WTC11 (cell line): ENCODE measurements around the gene JOSD2. TPM values are rescaled to one million over a fixed set of nuclear protein-coding genes. Genes with fewer than 3 reads are reported as not detected.

Experiments
- ATAC-seq: fragments of 200-7000 bp; cut with Tn5 transposase; 2 replicates; pipeline ENCODE4 v1.10.0; 2021; ENCODE audit warnings: mild to moderate bottlenecking, moderate library complexity
- CTCF ChIA-PET: fragments of 300-600 bp; sonication (Branson Sonifier 250); formaldehyde crosslinking; loops from one replicate; lab custom pipeline; 2021; ENCODE audit warnings: antibody characterized with exemption; lab: Charles Lee
- POLR2A ChIA-PET: fragments of 350-600 bp; sonication (Branson Sonifier 250); formaldehyde crosslinking; loops from one replicate; lab custom pipeline; 2021; ENCODE audit warnings: antibody characterized with exemption; lab: Charles Lee
- DNase-seq: peaks from one replicate; pipeline ENCODE4 v3.0.0; 2021; ENCODE audit warnings: low spot score
- H3K27ac Mint-ChIP-seq: 2 replicates; pipeline ENCODE4 v1.8.0; 2021; ENCODE audit warnings: mixed read lengths
- H3K27me3 Mint-ChIP-seq: 2 replicates; pipeline ENCODE4 v1.8.0; 2021; ENCODE audit warnings: low read depth, mild to moderate bottlenecking, moderate library complexity, mixed read lengths
- H3K36me3 Mint-ChIP-seq: 2 replicates; pipeline ENCODE4 v1.8.0; 2021; ENCODE audit warnings: mixed read lengths
- H3K4me1 Mint-ChIP-seq: 2 replicates; pipeline ENCODE4 v1.8.0; 2022; ENCODE audit warnings: mixed read lengths
- H3K4me3 Mint-ChIP-seq: 2 replicates; pipeline ENCODE4 v1.8.0; 2021; ENCODE audit warnings: mild to moderate bottlenecking, moderate library complexity, mixed read lengths
- H3K9me3 Mint-ChIP-seq: 2 replicates; pipeline ENCODE4 v1.8.0; 2021; ENCODE audit warnings: mixed read lengths
- CBFB ChIP-seq: sonication (generic); formaldehyde crosslinking; IDR thresholded peaks from 2 replicates; pipeline ENCODE4 v1.8.1; 2022; ENCODE audit warnings: mild to moderate bottlenecking, low read depth, missing genetic modification reagents
- GRHL2 ChIP-seq: fragments of 250-450 bp; sonication (Bioruptor Pico); IDR thresholded peaks from 2 replicates; pipeline ENCODE4 v1.8.0; 2022; ENCODE audit warnings: mild to moderate bottlenecking, moderate library complexity; ENCODE audit not compliant: insufficient replicate concordance, severe bottlenecking
- IRF2 ChIP-seq: sonication (generic); formaldehyde crosslinking; IDR thresholded peaks from 2 replicates; pipeline ENCODE4 v1.8.0; 2022; ENCODE audit warnings: low read depth, missing genetic modification reagents, borderline replicate concordance
- NFATC4 ChIP-seq: fragments of 250-450 bp; sonication (Bioruptor Pico); IDR thresholded peaks from 2 replicates; pipeline ENCODE4 v1.9.0; 2021; ENCODE audit warnings: mild to moderate bottlenecking
- NFYB ChIP-seq: sonication (generic); formaldehyde crosslinking; conservative IDR thresholded peaks from 2 replicates; pipeline ENCODE4 v1.8.0; 2022; ENCODE audit warnings: low read depth, missing genetic modification reagents
- NR3C1 ChIP-seq: sonication (generic); formaldehyde crosslinking; conservative IDR thresholded peaks from 2 replicates; pipeline ENCODE4 v1.8.1; 2023; ENCODE audit warnings: low read depth, mild to moderate bottlenecking, missing genetic modification reagents
- RELA ChIP-seq: sonication (generic); formaldehyde crosslinking; IDR thresholded peaks from 2 replicates; pipeline ENCODE4 v1.8.1; 2022; ENCODE audit warnings: missing genetic modification reagents, mild to moderate bottlenecking, borderline replicate concordance
- SOX15 ChIP-seq: fragments of 250-450 bp; sonication (Bioruptor Pico); IDR thresholded peaks from 2 replicates; pipeline ENCODE4 v1.9.0; 2021; ENCODE audit warnings: mild to moderate bottlenecking
- TEAD1 ChIP-seq: sonication (generic); formaldehyde crosslinking; IDR thresholded peaks from 2 replicates; pipeline ENCODE4 v1.8.0; 2022; ENCODE audit warnings: mild to moderate bottlenecking, missing genetic modification reagents
- ZBTB21 ChIP-seq: sonication (generic); formaldehyde crosslinking; IDR thresholded peaks from 2 replicates; pipeline ENCODE4 v1.8.1; 2023; ENCODE audit warnings: mild to moderate bottlenecking, missing genetic modification reagents, borderline replicate concordance
- ZNF121 ChIP-seq: sonication (generic); formaldehyde crosslinking; IDR thresholded peaks from 2 replicates; pipeline ENCODE4 v1.8.0; 2023; ENCODE audit warnings: missing genetic modification reagents
- ZNF138 ChIP-seq: sonication (generic); formaldehyde crosslinking; conservative IDR thresholded peaks from 2 replicates; pipeline ENCODE4 v1.8.1; 2022; ENCODE audit warnings: mild to moderate bottlenecking, moderate library complexity, missing genetic modification reagents
- ZNF423 ChIP-seq: fragments of 250-450 bp; sonication (Bioruptor Pico); IDR thresholded peaks from 2 replicates; pipeline ENCODE4 v2.1.2; 2022; ENCODE audit warnings: mild to moderate bottlenecking, moderate library complexity
- total RNA-seq: library from RNA; stranded (reverse); gene quantifications from 3 replicates; pipeline ENCODE4 v1.2.3, GENCODE V29; 2021
- TF ChIP-seq, protein P1 (sequence below): sonication (generic); formaldehyde crosslinking; IDR thresholded peaks from 2 replicates; pipeline ENCODE4 v1.8.0; 2022; ENCODE audit warnings: mild to moderate bottlenecking, missing genetic modification reagents
- TF ChIP-seq, protein P2 (sequence below): sonication (generic); formaldehyde crosslinking; IDR thresholded peaks from 2 replicates; pipeline ENCODE4 v1.8.0; 2023; ENCODE audit warnings: mild to moderate bottlenecking, missing genetic modification reagents
- TF ChIP-seq, protein P3 (sequence below): fragments of 250-450 bp; sonication (Bioruptor Pico); IDR thresholded peaks from 2 replicates; pipeline ENCODE4 v2.1.2; 2022; ENCODE audit warnings: mild to moderate bottlenecking, moderate library complexity
- TF ChIP-seq, protein P4 (sequence below): sonication (generic); formaldehyde crosslinking; IDR thresholded peaks from 2 replicates; pipeline ENCODE4 v1.8.1; 2022; ENCODE audit warnings: mild to moderate bottlenecking, moderate library complexity, missing genetic modification reagents
- TF ChIP-seq, protein P5 (sequence below): sonication (generic); formaldehyde crosslinking; IDR thresholded peaks from 2 replicates; pipeline ENCODE4 v1.8.0; 2023; ENCODE audit warnings: missing genetic modification reagents, mild to moderate bottlenecking, borderline replicate concordance
- TF ChIP-seq, protein P6 (sequence below): sonication (generic); formaldehyde crosslinking; conservative IDR thresholded peaks from 2 replicates; pipeline ENCODE4 v1.8.1; 2023; ENCODE audit warnings: mild to moderate bottlenecking, low read depth, missing genetic modification reagents, moderate library complexity
- TF ChIP-seq, protein P7 (sequence below): sonication (generic); formaldehyde crosslinking; IDR thresholded peaks from 2 replicates; pipeline ENCODE4 v1.8.0; 2022; ENCODE audit warnings: mild to moderate bottlenecking, missing genetic modification reagents

JOSD2 gene
- total RNA-seq, 1 experiment from 2014 or later = 4.0 TPM

DNA sequence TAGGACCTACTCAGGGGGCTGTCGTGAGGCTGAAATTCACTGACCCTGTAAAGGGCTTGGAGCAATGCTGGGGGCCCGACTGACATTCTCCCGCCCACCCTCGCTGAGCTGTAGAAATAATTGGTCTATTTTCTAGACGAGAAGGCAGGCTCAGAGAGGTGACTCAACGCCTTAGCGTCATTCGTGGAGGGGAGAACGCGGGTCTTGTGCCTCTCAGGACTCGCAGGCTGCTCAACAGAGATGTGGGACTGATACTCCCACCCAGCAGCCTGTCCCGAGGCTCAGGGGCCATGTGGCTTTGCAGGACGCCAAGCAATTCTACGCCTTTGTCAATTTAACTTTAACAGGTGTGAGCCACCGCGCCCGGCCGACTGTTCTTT is 26.3 kb upstream of the JOSD2 start (continued):
- TF ChIP-seq, protein P1, sequence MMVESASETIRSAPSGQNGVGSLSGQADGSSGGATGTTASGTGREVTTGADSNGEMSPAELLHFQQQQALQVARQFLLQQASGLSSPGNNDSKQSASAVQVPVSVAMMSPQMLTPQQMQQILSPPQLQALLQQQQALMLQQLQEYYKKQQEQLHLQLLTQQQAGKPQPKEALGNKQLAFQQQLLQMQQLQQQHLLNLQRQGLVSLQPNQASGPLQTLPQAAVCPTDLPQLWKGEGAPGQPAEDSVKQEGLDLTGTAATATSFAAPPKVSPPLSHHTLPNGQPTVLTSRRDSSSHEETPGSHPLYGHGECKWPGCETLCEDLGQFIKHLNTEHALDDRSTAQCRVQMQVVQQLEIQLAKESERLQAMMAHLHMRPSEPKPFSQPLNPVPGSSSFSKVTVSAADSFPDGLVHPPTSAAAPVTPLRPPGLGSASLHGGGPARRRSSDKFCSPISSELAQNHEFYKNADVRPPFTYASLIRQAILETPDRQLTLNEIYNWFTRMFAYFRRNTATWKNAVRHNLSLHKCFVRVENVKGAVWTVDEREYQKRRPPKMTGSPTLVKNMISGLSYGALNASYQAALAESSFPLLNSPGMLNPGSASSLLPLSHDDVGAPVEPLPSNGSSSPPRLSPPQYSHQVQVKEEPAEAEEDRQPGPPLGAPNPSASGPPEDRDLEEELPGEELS = no peak

DNA sequence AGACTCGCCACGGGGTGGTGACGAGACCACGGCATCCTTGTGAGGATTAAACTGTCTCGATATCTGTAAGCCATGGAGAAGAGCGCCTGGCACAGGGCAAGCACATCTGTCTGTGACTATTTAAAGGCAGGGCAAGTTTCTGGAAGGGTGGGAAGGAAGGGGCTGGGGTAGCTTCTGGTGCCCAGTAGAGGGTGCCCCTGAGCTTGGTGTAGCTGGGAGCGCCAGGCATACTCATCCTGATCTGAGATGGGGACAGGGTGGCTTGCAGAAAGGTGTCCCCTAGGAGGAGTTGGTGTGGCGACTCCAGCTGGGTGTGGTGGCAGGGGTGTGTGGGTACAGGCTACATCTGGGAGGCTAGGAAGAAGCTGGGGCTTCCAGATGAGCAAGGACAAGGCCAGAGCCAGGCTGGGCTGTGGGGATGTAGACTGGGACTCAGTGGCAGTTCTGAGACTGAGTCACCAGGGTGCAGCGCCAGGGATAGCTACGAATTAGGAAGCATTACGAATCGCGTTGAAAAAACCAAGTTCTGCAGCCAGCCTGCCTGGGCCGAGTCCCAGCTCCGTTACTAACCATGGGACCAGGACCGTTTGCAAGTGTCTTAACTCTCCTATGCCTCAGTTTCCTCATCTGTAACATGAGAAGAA is 25.8 kb upstream of the JOSD2 start:
- TF ChIP-seq NFATC4 (no peak), TEAD1 (CRISPR knock-in tag) (no peak), ZNF423 (CRISPR knock-in tag) (no peak), RELA (CRISPR knock-in tag) (no peak), NFYB (CRISPR knock-in tag) (no peak), IRF2 (CRISPR knock-in tag) (no peak), SOX15 (CRISPR knock-in tag) (no peak), NR3C1 (no peak), CBFB (CRISPR knock-in tag) (no peak), GRHL2 (CRISPR knock-in tag) (no peak), ZBTB21 (CRISPR knock-in tag) (no peak), ZNF121 (CRISPR knock-in tag) (no peak), ZNF138 (no peak)
- TF ChIP-seq, protein P2, sequence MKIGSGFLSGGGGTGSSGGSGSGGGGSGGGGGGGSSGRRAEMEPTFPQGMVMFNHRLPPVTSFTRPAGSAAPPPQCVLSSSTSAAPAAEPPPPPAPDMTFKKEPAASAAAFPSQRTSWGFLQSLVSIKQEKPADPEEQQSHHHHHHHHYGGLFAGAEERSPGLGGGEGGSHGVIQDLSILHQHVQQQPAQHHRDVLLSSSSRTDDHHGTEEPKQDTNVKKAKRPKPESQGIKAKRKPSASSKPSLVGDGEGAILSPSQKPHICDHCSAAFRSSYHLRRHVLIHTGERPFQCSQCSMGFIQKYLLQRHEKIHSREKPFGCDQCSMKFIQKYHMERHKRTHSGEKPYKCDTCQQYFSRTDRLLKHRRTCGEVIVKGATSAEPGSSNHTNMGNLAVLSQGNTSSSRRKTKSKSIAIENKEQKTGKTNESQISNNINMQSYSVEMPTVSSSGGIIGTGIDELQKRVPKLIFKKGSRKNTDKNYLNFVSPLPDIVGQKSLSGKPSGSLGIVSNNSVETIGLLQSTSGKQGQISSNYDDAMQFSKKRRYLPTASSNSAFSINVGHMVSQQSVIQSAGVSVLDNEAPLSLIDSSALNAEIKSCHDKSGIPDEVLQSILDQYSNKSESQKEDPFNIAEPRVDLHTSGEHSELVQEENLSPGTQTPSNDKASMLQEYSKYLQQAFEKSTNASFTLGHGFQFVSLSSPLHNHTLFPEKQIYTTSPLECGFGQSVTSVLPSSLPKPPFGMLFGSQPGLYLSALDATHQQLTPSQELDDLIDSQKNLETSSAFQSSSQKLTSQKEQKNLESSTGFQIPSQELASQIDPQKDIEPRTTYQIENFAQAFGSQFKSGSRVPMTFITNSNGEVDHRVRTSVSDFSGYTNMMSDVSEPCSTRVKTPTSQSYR = no peak
- TF ChIP-seq, protein P3, sequence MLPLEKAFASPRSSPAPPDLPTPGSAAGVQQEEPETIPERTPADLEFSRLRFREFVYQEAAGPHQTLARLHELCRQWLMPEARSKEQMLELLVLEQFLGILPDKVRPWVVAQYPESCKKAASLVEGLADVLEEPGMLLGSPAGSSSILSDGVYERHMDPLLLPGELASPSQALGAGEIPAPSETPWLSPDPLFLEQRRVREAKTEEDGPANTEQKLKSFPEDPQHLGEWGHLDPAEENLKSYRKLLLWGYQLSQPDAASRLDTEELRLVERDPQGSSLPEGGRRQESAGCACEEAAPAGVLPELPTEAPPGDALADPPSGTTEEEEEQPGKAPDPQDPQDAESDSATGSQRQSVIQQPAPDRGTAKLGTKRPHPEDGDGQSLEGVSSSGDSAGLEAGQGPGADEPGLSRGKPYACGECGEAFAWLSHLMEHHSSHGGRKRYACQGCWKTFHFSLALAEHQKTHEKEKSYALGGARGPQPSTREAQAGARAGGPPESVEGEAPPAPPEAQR (CRISPR knock-in tag) = no peak
- TF ChIP-seq, protein P4, sequence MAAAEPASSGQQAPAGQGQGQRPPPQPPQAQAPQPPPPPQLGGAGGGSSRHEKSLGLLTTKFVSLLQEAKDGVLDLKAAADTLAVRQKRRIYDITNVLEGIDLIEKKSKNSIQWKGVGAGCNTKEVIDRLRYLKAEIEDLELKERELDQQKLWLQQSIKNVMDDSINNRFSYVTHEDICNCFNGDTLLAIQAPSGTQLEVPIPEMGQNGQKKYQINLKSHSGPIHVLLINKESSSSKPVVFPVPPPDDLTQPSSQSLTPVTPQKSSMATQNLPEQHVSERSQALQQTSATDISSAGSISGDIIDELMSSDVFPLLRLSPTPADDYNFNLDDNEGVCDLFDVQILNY = no peak
- TF ChIP-seq, protein P5, sequence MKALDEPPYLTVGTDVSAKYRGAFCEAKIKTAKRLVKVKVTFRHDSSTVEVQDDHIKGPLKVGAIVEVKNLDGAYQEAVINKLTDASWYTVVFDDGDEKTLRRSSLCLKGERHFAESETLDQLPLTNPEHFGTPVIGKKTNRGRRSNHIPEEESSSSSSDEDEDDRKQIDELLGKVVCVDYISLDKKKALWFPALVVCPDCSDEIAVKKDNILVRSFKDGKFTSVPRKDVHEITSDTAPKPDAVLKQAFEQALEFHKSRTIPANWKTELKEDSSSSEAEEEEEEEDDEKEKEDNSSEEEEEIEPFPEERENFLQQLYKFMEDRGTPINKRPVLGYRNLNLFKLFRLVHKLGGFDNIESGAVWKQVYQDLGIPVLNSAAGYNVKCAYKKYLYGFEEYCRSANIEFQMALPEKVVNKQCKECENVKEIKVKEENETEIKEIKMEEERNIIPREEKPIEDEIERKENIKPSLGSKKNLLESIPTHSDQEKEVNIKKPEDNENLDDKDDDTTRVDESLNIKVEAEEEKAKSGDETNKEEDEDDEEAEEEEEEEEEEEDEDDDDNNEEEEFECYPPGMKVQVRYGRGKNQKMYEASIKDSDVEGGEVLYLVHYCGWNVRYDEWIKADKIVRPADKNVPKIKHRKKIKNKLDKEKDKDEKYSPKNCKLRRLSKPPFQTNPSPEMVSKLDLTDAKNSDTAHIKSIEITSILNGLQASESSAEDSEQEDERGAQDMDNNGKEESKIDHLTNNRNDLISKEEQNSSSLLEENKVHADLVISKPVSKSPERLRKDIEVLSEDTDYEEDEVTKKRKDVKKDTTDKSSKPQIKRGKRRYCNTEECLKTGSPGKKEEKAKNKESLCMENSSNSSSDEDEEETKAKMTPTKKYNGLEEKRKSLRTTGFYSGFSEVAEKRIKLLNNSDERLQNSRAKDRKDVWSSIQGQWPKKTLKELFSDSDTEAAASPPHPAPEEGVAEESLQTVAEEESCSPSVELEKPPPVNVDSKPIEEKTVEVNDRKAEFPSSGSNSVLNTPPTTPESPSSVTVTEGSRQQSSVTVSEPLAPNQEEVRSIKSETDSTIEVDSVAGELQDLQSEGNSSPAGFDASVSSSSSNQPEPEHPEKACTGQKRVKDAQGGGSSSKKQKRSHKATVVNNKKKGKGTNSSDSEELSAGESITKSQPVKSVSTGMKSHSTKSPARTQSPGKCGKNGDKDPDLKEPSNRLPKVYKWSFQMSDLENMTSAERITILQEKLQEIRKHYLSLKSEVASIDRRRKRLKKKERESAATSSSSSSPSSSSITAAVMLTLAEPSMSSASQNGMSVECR (CRISPR knock-in tag) = no peak
- TF ChIP-seq, protein P6, sequence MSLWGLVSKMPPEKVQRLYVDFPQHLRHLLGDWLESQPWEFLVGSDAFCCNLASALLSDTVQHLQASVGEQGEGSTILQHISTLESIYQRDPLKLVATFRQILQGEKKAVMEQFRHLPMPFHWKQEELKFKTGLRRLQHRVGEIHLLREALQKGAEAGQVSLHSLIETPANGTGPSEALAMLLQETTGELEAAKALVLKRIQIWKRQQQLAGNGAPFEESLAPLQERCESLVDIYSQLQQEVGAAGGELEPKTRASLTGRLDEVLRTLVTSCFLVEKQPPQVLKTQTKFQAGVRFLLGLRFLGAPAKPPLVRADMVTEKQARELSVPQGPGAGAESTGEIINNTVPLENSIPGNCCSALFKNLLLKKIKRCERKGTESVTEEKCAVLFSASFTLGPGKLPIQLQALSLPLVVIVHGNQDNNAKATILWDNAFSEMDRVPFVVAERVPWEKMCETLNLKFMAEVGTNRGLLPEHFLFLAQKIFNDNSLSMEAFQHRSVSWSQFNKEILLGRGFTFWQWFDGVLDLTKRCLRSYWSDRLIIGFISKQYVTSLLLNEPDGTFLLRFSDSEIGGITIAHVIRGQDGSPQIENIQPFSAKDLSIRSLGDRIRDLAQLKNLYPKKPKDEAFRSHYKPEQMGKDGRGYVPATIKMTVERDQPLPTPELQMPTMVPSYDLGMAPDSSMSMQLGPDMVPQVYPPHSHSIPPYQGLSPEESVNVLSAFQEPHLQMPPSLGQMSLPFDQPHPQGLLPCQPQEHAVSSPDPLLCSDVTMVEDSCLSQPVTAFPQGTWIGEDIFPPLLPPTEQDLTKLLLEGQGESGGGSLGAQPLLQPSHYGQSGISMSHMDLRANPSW = no peak
- TF ChIP-seq, protein P7, sequence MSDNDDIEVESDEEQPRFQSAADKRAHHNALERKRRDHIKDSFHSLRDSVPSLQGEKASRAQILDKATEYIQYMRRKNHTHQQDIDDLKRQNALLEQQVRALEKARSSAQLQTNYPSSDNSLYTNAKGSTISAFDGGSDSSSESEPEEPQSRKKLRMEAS (CRISPR knock-in tag) = no peak
- peaks cover 16% of the 10 kb centered on the region for H3K36me3 Mint-ChIP-seq
- CTCF ChIA-PET = interaction anchor here (0.6 to 8.5 kb wide), 45 partner anchors 9 to 385 kb away, joined by 3 to 200 read pairs (median 6); partner anchors contain the start of genes C19orf81 and JOSD2
- H3K9me3 Mint-ChIP-seq = peaks cover 21% of the 10 kb centered on the region
- DNase-seq (no peak), ATAC-seq (no peak)
- peaks cover 17% of the 10 kb centered on the region for H3K27me3 Mint-ChIP-seq
- H3K27ac Mint-ChIP-seq = no peak overlapping the region
- H3K4me1 Mint-ChIP-seq = 0 out of 2 replicates have a peak, but pooled peaks cover 1% of the 10 kb centered on the region
- POLR2A ChIA-PET = no interaction called here
- no peak overlapping the region for H3K4me3 Mint-ChIP-seq
